ENCODE results near the gene CSTA.
A peak's percentile ranks its signal among the peaks of the same experiment; 100 is the strongest.

Gene CSTA

DNA sequence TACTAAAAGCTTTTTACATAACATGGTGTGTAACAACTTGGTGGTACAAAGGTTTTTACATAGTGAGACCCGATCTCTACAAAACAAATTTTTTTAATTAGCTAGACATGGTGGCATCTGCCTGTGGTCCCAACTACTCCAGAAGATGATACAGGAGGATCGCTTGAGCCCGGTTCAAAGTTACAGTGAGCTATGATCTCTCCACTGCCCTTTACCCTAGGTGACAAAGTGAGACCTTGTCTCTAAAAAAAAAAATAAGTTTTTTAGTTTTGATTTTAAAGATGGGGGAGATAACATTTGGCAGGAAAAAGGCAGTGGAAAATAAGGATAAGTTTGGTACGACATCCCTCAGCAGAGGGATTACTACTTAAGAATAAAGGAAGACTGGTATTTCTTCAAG lies 64.8 kb downstream of the CSTA start:
- H3K4me3 ChIP-seq (ENCODE audit: low read depth, low read length) = no peak overlapping the region
- H3K9me3 ChIP-seq (ENCODE audit: severe bottlenecking) = no peaks in the 10 kb centered on the region
- H3K27ac ChIP-seq = no peak overlapping the region
- no peak for TF ChIP-seq CTCF (IDR thresholded peaks at IDR 0.05; ENCODE audit: low read depth, low read length)
- H3K27me3 ChIP-seq (ENCODE audit: insufficient read depth, low read depth, severe bottlenecking) = no peaks in the 10 kb centered on the region
- H3K36me3 ChIP-seq = peaks cover 4% of the 10 kb centered on the region; the same call in 1 of the 2 replicates
- no peak for DNase-seq

DNA sequence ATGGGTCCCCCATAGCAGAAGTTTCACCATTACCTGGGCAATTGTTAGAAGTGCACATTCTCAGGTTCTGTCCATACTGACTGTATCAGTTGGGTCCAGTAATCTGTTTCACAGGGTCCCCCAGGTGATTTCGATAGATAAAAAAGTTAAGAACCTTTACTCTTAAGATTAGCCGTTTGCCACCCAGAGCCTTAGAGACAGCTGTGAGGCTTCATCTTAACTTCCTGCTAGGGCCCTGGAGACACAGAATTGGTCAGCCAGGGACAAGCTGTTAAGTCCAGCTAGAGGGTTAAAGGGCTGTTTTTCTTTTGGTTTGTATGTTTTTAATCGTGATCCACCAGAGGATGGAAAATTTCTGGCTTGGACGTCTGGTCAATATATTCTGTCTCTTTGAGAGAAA lies 65.6 kb downstream of the CSTA start:
- H3K27ac ChIP-seq = peak overlapping the region; percentile 41
- H3K36me3 ChIP-seq = peaks cover 4% of the 10 kb centered on the region; the same call in 1 of the 2 replicates
- no peaks in the 10 kb centered on the region for H3K27me3 ChIP-seq (ENCODE audit: insufficient read depth, low read depth, severe bottlenecking)
- TF ChIP-seq CTCF (IDR thresholded peaks at IDR 0.05; ENCODE audit: low read depth, low read length) = no peak
- DNase-seq = peak; percentile 41
- H3K4me3 ChIP-seq (ENCODE audit: low read depth, low read length) = no peak overlapping the region
- no peaks in the 10 kb centered on the region for H3K9me3 ChIP-seq (ENCODE audit: severe bottlenecking)
